ENCODE measurements around the gene RNF166. TPM values are rescaled to one million over a fixed set of nuclear protein-coding genes. Genes with fewer than 3 reads are reported as not detected.

RNF166 gene
- total RNA-seq, 2 experiments from 2014 or later = 48.8 to 52.6 TPM

DNA sequence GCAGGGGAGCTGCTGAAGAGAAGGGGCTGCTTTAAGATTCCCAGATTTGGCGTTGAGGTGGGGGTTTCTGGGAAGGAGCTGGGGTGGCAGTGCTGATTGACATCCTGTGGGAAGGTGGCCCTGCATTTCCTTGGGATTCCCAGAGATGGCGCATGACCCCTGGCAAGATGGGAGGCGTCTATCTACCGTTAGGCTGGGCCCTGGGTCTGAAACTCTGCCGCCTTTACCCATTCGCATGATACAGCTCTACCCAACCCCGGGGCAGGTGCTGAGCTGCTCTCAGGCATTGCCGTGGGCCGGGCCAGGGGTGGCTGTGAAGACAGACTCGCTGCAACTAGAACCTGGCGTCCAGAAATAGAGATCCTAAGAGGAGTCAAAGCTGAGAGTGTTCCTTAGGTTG, 33.4 kb downstream of the RNF166 start:
- ChIA-PET POLR2A (no interaction called here), CTCF (interaction anchor here (1.5 kb wide), 1 partner anchor 12 kb away, joined by 5 read pairs; no protein-coding TSS in a partner anchor)

DNA sequence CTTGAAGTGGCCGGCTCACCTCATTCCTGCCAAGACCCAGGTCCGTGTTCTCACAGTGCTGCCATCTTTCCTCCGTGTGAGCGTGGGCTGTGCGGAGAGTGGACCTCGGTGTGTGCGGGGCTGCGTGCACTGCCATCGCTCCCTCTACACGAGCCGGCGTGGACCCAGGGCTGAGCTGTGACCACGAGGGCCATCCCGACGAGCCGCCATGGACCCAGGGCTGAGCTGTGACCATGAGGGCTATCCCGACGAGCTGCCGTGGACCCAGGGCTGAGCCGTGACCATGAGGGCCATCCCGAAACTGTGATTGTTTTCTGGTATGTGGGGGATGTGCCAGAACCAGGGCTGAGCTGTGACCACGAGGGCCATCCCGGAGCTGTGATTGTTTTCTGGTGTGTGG, 34.4 kb downstream of the RNF166 start:
- ChIA-PET POLR2A (interaction anchor here (0.6 kb wide), 1 partner anchor 20 kb away, joined by 3 read pairs; no protein-coding TSS in a partner anchor), CTCF (interaction anchor here (1.5 to 2.6 kb wide), 2 partner anchors 9 to 13 kb away, joined by 5 to 12 read pairs; no protein-coding TSS in a partner anchor)

DNA sequence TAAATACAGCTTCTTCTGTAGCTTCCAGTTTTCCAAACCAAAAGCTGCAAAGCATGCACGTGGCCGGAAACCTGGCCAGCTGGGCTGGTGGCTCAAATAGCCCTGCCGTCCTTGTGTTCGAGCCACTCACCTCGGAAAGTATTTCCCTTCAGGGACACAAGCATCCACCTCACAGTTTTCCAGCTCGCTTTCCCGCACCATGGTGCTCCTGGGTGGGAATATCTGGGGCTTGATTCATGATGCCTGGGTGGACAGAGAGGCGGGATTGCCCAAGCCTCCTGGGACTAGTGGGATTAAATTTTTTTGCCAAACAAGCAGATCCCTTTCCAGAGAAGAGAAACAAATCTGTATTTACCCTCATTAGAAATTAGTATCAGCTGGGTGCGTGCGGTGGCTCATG, 36.2 kb downstream of the RNF166 start:
- ChIA-PET POLR2A (interaction anchor here (0.6 kb wide), 1 partner anchor 1174 kb away, joined by 3 read pairs; no protein-coding TSS in a partner anchor), CTCF (interaction anchor here (2.6 kb wide), 1 partner anchor 11 kb away, joined by 12 read pairs; no protein-coding TSS in a partner anchor)

DNA sequence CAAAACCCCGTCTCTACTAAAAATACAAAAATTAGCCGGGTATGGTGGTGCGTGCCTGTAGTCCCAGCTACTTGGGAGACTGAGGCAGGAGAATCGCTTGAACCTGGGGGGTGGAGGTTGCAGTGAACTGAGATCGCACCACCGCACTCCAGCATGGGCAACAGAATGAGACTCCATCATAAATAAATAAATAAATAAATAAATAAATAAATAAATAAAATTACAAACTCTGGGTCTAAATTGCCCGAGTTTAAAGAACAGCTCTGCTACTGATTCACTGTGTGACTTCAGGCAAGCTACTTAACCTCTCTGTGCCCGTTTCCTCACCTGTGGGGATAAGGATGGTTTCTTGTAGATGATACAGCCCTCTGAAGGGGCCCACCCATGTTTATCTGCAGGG, 36.7 kb downstream of the RNF166 start:
- POLR2A ChIA-PET = interaction anchor here (0.6 kb wide), 1 partner anchor 1175 kb away, joined by 3 read pairs; no protein-coding TSS in a partner anchor
- CTCF ChIA-PET = interaction anchor here (2.6 kb wide), 1 partner anchor 12 kb away, joined by 12 read pairs; no protein-coding TSS in a partner anchor

DNA sequence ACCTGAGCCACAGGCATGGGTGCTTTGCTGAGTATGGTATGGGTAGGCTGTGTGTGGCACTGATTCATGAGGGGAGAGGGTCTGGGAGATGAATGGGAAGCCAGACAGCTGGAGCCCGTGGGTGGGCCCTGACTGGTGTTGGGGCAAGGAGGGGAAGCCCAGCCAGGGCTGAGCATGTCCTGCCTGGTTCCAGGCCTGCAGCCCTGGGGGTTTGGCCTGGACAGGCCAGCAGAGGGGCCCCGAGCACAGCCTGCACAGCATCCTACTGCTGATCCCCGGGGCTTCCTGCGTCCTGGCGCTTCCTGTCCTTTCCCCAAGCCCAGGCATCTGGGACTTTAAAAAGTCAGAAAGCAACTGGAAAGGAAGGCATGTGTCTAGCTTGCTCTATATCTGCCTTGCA, 38.7 kb downstream of the RNF166 start:
- POLR2A ChIA-PET = no interaction called here
- CTCF ChIA-PET = interaction anchor here (0.6 kb wide), 1 partner anchor 1118 kb away, joined by 3 read pairs; no protein-coding TSS in a partner anchor

DNA sequence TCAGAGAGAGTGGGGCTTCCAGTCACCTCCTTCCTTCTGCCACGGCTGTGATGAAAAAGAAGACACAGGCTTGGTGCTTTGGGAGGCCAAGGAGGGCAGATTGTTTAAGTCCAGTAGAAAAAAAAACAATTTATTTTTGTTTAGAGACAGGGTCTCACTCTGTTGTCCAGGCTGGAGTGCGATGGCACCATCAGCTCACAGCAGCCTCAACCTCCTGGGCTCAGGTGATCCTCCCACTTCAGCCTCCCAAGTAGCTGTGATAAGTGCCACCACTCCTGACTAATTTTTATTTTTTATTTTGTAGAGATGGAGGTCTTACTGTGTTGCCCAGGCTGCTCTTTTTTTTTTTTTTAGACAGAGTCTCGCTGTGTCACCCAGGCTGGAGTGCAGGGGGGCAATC, 40.6 kb downstream of the RNF166 start:
- ChIA-PET CTCF (interaction anchor here (1.0 to 1.8 kb wide), 3 partner anchors 12 to 105 kb away, joined by 4 to 7 read pairs (median 4); no protein-coding TSS in a partner anchor), POLR2A (no interaction called here)

DNA sequence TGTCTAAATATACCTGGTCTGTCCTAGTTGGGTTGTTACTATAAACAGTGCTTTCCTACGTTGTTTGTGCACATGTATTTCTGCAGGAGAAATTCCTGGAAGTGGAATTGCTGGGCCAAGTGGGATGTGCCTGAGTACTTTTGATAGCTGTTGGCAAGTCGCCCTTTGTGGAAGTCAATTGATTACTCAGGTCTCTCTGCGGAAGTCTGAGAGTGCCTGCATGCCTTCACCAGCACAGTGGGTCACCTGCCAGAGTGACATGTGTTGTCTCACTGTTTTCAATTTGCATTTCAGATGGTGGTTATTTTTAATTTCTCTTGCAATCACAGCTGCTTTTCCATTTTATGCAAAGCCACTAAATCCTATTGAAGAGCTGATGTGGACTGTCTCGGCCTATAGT, 41.1 kb downstream of the RNF166 start:
- ChIA-PET CTCF (interaction anchor here (1.0 to 1.8 kb wide), 4 partner anchors 12 to 104 kb away, joined by 3 to 7 read pairs (median 4); no protein-coding TSS in a partner anchor), POLR2A (no interaction called here)

DNA sequence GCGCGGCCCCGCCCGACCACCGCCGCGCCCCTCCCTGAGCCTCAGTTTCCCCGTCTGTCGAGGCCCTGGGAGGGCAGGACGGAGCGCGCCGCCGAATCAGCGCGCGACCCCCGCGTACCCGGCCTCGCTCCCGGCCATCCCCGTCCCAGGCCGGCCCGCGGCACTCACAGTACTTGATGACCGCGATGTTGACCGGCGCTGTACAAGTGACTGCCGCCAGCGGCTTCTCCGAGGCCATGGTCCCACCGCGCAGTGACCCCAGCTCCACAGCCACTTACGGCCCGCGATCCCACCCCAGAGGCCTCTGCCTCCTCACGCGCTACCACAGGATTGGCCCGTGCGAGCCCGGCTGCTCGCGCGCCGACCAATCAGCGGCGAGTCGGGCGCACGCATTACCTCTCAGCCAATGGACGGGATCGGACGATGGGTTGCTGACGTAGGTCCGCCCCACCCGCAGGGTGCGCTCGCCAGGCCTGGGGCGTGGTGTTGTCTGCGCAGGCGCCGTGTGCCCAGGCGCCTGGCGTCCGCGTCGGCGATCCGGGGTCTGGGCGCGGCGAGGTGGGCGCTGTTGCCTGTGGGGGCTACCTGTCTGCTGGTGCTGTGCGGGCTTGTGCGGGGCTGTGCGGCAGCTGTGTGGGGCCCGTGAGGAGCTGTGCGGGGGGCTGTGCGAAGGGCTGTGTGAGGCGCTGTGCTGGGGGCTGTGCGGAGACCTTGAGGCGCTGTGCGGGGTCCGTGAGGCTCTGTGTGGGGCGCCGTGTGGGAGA, 43.2 kb downstream of the RNF166 start, which contains the start of gene MVD:
Gene MVD, minus strand, starts transcription at position 249 of the 764 bp plus-strand sequence. Its CDS starts 11 bp downstream, at position 238.
- ChIA-PET CTCF (interaction anchor here (1.0 to 1.4 kb wide), 5 partner anchors 20 to 74 kb away, joined by 3 to 9 read pairs (median 4); partner anchors contain the start of gene IL17C), POLR2A (interaction anchor here (0.6 to 1.4 kb wide), 6 partner anchors 24 to 119 kb away, joined by 3 to 4 read pairs (median 4); no protein-coding TSS in a partner anchor)

DNA sequence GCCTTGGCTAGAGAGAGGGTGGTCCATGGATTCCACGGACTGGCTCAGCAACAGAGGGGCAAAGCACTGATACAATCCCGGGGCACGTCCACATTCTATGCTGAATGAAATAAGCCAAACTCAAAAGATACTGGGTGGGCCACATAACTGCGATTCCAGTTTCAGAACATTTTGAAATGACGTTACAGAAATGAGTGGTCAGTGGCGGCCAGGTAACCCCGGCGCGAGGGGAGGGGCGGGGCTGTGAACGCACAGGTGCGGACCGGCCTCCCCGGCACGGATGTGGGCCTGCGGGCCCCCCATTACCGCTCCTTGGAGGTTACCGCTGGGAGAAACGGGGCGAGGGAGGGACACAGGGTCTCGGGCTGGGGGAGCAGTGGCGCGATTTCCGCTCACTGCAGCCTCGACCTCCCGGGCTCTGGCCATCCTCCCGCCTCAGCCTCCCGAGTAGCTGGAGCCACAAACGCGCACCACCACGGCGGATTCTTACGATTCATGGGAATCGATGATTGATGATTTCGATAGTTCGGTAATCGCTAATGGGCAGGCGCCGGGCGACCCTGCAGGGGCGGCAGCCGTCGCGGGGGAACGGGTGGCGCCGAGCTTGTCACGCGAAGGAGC, 43.9 kb downstream of the RNF166 start:
- POLR2A ChIA-PET = interaction anchor here (0.7 to 1.4 kb wide), 4 partner anchors 25 to 119 kb away, joined by 3 to 4 read pairs (median 4); no protein-coding TSS in a partner anchor
- CTCF ChIA-PET = interaction anchor here (1.0 to 1.4 kb wide), 5 partner anchors 21 to 42 kb away, joined by 3 to 9 read pairs (median 3); partner anchors contain the start of gene IL17C

DNA sequence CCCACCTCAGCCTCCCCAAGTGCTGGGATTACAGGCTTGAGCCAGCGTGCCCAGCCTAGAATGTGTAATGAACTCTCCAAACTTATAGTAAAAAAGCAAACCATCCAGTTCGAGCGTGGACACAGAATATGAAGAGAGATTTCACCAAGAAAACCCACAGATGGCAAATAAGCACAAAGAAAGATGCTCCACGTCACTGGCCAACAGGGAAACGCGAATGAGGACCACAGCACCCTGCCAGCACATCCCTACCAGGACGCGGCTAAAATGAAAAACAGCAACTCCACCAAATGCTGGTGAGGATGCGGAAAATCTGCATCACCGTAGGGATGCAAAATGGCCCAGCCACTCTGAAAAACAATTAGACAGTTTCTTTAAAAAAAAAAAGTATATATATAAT, 44.7 kb downstream of the RNF166 start:
- POLR2A ChIA-PET = no interaction called here
- CTCF ChIA-PET = interaction anchor here (0.7 to 1.1 kb wide), 2 partner anchors 28 to 42 kb away, joined by 3 read pairs; no protein-coding TSS in a partner anchor

DNA sequence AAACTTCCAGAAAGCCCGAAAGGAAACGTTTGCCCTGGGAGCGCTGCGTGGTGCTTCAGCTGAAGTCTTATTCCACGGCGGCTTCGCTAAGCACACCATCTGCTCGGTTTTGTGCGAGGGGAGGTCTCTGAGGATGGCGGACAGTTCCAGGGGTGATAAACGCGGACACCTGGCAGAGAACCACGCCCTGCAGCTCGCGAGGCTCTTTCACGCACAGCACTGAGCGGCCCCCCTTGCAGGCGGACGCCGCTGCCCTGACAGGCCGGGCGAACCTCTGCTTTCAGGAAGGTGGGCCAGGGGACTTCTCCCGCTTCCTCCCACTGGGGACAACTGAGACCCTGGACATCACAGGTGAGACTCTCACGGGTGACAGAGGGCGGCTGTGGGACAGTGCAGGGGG, 47.0 kb downstream of the RNF166 start:
- ChIA-PET CTCF (no interaction called here), POLR2A (no interaction called here)

DNA sequence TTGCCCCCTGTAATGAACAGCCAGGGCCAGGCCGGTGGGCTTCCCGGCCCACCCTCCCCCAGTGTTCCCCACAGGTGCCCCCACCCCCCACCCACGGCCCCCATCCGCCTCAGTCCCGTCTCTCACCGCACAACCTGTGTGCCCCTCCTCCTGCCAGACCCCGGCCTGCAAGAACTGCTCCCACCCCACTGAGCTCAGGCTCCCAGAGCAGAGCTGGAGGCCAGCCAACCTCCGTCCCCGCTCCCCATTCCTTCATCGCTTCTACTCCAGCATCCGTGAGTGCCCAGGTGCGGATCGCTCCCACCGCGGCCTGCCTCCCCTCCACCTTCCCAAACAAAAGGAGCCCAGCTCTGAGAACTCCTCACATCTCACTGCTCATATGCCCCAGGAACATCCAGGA, 47.5 kb downstream of the RNF166 start:
- ChIA-PET POLR2A (interaction anchor here (0.5 kb wide), 1 partner anchor 144 kb away, joined by 5 read pairs; no protein-coding TSS in a partner anchor), CTCF (no interaction called here)

DNA sequence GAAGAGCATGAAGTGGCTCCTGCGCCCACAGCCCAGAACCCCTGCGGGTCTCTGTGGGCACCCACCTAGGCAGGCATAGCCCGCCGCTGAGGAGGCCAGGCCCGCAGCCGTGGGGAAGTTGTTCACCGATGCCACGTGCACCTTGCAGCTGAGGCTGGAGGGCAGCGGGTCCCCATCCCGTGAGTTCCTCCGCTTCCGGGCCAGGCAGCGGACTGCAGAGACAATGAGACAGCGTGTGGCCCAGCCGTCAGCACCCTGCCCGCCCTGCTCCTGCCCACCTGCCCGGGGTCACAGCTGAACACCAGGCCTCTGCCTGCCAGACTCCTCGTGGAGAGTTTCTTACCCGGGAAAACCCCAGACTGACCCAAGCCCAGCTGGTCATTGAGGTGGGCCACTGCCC, 48.8 kb downstream of the RNF166 start:
- ChIA-PET CTCF (interaction anchor here (1.2 kb wide), 1 partner anchor 22 kb away, joined by 3 read pairs; no protein-coding TSS in a partner anchor), POLR2A (interaction anchor here (0.5 kb wide), 1 partner anchor 514 kb away, joined by 3 read pairs; the partner anchor contains the start of gene CDH15)

DNA sequence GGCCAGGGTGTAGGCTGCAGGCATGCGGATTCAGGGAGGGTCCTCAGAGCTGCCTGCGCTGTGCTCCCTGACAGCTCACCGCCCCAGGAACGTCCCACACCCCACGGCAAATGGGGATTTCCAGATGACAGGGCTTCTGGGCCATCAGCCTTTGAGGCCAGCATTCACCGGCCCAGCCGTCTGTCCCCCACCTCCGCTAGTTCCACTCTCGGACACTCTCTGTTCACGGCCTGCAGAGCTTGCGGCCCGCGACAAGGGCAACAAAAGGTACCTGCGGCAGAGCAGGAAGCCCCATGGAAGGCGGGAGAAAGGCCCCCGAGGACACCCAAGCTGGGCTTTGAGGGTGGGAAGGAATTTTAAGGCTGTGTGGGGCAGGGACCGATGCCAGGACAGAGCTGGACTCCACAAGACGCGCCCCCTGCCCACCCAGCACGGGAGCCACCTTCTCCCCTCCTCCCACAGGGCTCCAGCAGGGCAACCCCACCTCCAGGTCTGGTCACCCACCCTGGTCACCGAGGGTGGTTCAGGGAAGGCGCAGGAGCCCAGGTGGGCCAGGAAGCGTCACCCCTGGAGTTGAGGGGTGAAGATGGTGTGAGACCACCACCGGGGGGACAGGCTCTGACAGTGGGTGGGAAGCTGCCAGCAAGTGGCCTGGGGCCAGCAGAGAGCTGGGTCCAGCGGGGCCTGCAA, 49.8 kb downstream of the RNF166 start:
- ChIA-PET CTCF (interaction anchor here (1.2 kb wide), 1 partner anchor 21 kb away, joined by 3 read pairs; no protein-coding TSS in a partner anchor), POLR2A (no interaction called here)

DNA sequence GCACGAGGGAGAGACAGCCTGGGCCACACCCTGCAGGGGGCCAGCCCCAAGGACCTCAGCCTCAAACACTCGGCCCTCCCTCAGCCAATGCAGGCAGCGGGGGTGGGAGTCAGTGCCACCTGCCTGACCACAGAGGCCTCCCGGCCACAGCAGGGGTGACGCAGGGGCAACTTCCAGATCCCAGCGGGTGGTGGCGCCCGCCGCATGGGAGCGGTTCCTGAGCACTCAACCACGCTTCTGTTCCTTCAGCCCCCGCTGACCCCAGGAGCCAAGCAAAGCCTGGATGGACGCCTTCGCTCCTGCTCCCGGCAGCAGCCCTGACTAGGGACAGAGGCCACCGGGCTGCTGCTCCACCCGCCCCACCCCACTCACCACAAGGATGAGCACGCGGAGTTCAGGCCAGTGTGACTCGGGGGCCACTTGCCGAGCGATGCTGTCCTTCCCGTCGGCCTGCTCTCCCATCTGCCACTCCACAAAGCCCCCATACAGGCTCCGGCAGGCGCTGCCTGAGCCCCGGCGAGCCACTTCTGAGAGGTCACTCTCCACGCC, 50.4 kb downstream of the RNF166 start:
- ChIA-PET POLR2A (no interaction called here), CTCF (no interaction called here)

DNA sequence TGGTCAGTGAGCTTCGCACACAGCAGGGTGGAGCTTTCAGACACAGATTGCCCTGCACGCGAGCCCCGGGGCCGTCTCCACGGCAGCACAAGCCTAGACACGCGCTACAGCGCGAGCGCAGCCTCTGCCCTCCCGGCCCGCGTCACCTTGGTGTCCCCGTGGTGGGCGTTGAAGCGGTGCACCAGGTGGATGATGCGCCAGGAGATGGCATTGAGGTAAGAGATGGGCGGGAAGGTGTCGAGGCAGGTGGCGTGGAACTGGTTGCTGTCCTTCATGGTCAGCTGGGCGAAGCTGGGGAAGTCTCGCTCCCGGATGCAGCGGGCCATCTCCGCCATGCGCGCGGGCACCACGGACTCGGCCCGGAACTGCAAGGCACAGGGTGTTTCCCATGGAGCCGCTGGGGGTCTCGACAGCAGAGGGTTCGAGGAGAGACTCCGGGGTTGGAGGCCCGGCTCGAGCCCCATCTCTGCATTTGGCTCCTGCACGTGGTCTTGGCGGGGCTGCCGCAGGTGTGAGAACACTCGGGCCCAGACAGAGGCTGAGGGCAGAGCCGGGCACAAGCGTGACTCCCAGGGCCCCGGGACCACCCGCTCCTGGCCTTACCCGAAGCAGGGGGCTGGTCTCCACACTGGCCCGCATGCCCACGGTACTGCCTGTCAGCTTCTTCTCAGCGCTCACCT, 51.0 kb downstream of the RNF166 start:
- ChIA-PET CTCF (no interaction called here), POLR2A (no interaction called here)

DNA sequence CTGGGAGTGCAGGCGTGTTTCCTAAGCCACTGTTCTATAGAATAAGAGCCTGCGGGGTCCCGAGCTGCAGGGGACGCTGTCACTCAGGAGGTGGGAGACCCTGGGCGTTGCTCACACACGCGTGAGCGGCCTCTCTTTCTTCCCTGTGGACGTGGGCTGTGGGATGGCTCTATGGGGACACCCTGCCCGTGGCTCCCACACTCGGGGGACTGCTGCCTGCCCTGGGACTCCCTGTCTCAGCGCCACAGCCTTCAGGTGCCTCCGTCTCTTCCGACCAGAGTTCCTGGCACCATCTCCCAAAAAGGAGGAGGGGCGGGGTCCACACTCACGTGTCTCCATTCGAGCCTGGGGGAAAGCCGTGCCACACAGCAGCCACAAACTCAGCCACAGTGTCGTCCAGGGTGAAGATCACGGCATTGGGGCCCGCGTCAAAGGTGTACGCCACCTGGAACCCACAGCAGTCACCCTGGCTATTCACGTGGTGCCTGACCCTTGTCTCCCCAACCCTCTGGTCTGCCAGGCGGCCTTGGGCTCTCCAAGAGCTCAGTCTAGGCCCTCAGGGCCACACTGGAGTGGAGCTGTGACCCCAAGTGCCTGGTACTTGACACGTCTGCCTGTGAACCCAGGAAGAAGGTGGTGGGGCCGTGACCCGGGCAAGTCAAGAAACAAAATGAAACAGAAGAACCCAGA, 51.7 kb downstream of the RNF166 start:
- POLR2A ChIA-PET = no interaction called here
- CTCF ChIA-PET = no interaction called here
